ENCODE data around the gene CAP2. TPM values are rescaled to one million over a fixed set of nuclear protein-coding genes. Genes with fewer than 3 reads are reported as not detected.

The CAP2 gene
- total RNA-seq, 2 experiments from 2014 or later, result not detected

GRCh38 chr6:17482711-17483110 is 89.3 kb downstream of the CAP2 start:
- H3K27ac Mint-ChIP-seq, result no peak overlapping the region
- no peaks in the 10 kb centered on the region for H3K36me3 Mint-ChIP-seq (ENCODE audit: low read depth)
- no peak for ATAC-seq
- H3K4me1 Mint-ChIP-seq (ENCODE audit: low read depth), result no peaks in the 10 kb centered on the region
- H3K4me3 Mint-ChIP-seq, result no peak overlapping the region
- TF ChIP-seq CTCF (IDR thresholded peaks at IDR 0.05), result no peak
- ChIA-PET CTCF (no interaction called here), POLR2A (no interaction called here)
- no peaks in the 10 kb centered on the region for H3K9me3 Mint-ChIP-seq
- peaks cover 4% of the 10 kb centered on the region for H3K27me3 Mint-ChIP-seq
- intact Hi-C loops (cut with micrococcal nuclease), result no loop called here
- no peak for DNase-seq

- Mint-ChIP-seq H3K27ac (no peak overlapping the region), H3K36me3 (ENCODE audit: low read depth) (no peaks in the 10 kb centered on the region), H3K4me3 (no peak overlapping the region), H3K27me3 (peaks cover 6% of the 10 kb centered on the region), H3K4me1 (ENCODE audit: low read depth) (no peaks in the 10 kb centered on the region), H3K9me3 (no peaks in the 10 kb centered on the region)
- ChIA-PET POLR2A (no interaction called here), CTCF (no interaction called here)
- DNase-seq (no peak), ATAC-seq (no peak)
- intact Hi-C loops (cut with micrococcal nuclease), result no loop called here
- no peak for TF ChIP-seq CTCF (IDR thresholded peaks at IDR 0.05)
Measured at GRCh38 chr6:17483391-17484016, 90.1 kb downstream of the CAP2 start.

- no peak for ATAC-seq
- Mint-ChIP-seq H3K9me3 (no peaks in the 10 kb centered on the region), H3K27me3 (peaks cover 6% of the 10 kb centered on the region), H3K36me3 (ENCODE audit: low read depth) (no peaks in the 10 kb centered on the region), H3K27ac (no peak overlapping the region), H3K4me1 (ENCODE audit: low read depth) (no peaks in the 10 kb centered on the region), H3K4me3 (no peak overlapping the region)
- ChIA-PET POLR2A (no interaction called here), CTCF (no interaction called here)
- intact Hi-C loops (cut with micrococcal nuclease), result no loop called here
- no peak for TF ChIP-seq CTCF (IDR thresholded peaks at IDR 0.05)
- no peak for DNase-seq
Measured at GRCh38 chr6:17484201-17484849, 90.9 kb downstream of the CAP2 start.

- H3K36me3 Mint-ChIP-seq (ENCODE audit: low read depth), result no peaks in the 10 kb centered on the region
- H3K27me3 Mint-ChIP-seq, result peaks cover 6% of the 10 kb centered on the region
- H3K27ac Mint-ChIP-seq, result no peak overlapping the region
- CTCF ChIA-PET, result no interaction called here
- no peaks in the 10 kb centered on the region for H3K9me3 Mint-ChIP-seq
- intact Hi-C loops (cut with micrococcal nuclease), result no loop called here
- DNase-seq, result no peak
- ATAC-seq, result no peak
- no peaks in the 10 kb centered on the region for H3K4me1 Mint-ChIP-seq (ENCODE audit: low read depth)
- no peak overlapping the region for H3K4me3 Mint-ChIP-seq
- POLR2A ChIA-PET, result no interaction called here
- no peak for TF ChIP-seq CTCF (IDR thresholded peaks at IDR 0.05)
Measured at GRCh38 chr6:17485181-17485580, 91.8 kb downstream of the CAP2 start.

- peaks cover 6% of the 10 kb centered on the region for H3K27me3 Mint-ChIP-seq
- H3K9me3 Mint-ChIP-seq, result no peaks in the 10 kb centered on the region
- no peak for TF ChIP-seq CTCF (IDR thresholded peaks at IDR 0.05)
- no peak overlapping the region for H3K4me3 Mint-ChIP-seq
- no peak overlapping the region for H3K27ac Mint-ChIP-seq
- ATAC-seq, result no peak
- no peaks in the 10 kb centered on the region for H3K36me3 Mint-ChIP-seq (ENCODE audit: low read depth)
- CTCF ChIA-PET, result no interaction called here
- intact Hi-C loops (cut with micrococcal nuclease), result no loop called here
- POLR2A ChIA-PET, result no interaction called here
- H3K4me1 Mint-ChIP-seq (ENCODE audit: low read depth), result no peaks in the 10 kb centered on the region
- no peak for DNase-seq
Measured at GRCh38 chr6:17485946-17486345, 92.6 kb downstream of the CAP2 start.
